Measurements from ENCODE around the gene TP53BP1.
A peak's percentile ranks its signal among the peaks of the same experiment; 100 is the strongest.

The TP53BP1 gene

DNA sequence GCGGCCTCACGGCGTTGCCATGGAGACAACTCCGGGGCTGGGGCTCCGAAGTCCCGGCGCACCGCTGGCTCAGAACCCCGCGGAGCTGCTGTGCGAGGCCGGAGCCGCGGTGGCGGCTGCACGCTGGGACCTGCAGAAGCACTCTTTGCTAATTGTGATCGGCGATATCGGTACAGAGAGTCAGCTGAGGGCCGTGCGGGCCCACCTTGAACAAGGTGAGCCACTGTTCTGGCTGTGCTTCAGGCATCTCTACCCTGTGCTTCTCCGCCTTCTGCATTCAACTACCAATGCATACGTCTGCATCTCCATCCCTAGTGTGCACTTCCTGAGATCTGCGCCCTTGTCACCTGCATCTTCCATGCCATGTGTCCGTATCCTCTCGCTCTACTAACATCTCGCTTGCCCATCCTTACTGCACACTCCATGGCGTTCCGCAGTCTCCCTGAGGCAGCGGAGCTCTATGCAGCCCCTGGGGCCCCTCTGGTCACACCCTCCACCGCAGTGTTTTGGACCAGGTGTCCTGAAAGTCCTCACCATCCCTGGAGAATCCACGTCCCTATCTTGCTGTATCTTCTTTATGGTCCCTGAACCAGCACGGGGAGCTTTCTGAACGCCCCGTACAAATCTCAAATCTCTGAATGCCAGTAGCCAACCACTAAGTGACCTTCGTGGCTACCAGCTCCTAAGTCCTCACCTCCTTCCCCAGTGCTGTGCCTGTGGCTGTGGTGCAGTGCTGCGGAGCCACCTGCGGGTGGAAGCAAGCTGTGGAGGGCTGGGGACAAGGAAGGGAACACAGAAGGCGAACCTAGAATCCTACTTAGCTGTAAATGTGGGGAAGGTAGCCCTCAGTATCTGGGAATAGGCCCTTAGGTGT lies 18.3 kb upstream of the TP53BP1 start:
- Histone ChIP-seq H3K79me1 (replicated peaks; ENCODE audit: low read length, poor library complexity, severe bottlenecking) (no peaks in the 10 kb centered on the region), H2AK5ac (ENCODE audit: low read length, severe bottlenecking) (peak overlapping the region; percentile 10), H3K36me3 (ENCODE audit: control insufficient read depth in 1 of 2, insufficient read depth in 2 of 2, low read depth in 1 of 2, low read length in 2 of 2) (no peaks in the 10 kb centered on the region), H4K8ac (ENCODE audit: low read length) (peak overlapping the region; percentile 53), H3K18ac (ENCODE audit: low read depth in 1 of 2, low read length in 2 of 2) (peak overlapping the region; percentile 63 to 78), H2BK12ac (ENCODE audit: low read length in 2 of 2) (peak overlapping the region; percentile 15 to 72), H3K23ac (ENCODE audit: low read length in 2 of 2) (peak overlapping the region in 1 of 2 experiments; percentile 46), H2BK15ac (ENCODE audit: low read depth, poor library complexity, severe bottlenecking) (peak overlapping the region; percentile 44), H3K14ac (ENCODE audit: low read length in 2 of 2) (peak overlapping the region in 1 of 2 experiments; percentile 39), H3K9me3 (ENCODE audit: control insufficient read depth, low read length) (no peaks in the 10 kb centered on the region), H3K4ac (ENCODE audit: low read depth in 1 of 2, low read length in 2 of 2) (peak overlapping the region; percentile 40 to 54), H3K4me3 (ENCODE audit: insufficient read depth in 1 of 2, low read depth in 1 of 2, low read length in 2 of 2) (peak overlapping the region; percentile 57 to 85), H3K4me2 (ENCODE audit: low read length, poor library complexity, severe bottlenecking) (peak overlapping the region; percentile 92), H2BK5ac (ENCODE audit: low read depth, low read length, poor library complexity, severe bottlenecking) (no peak overlapping the region), H4K91ac (ENCODE audit: low read length) (peak overlapping the region; percentile 76), H2AFZ (ENCODE audit: low read depth, low read length) (peak overlapping the region; percentile 33), H3K4me1 (ENCODE audit: control insufficient read depth, insufficient read depth, low read depth, low read length) (peaks cover 20% of the 10 kb centered on the region), H3K27ac (ENCODE audit: low read length, poor library complexity, severe bottlenecking) (no peak overlapping the region), H3K27me3 (ENCODE audit: control insufficient read depth in 1 of 2, insufficient read depth in 1 of 2, low read length in 2 of 2) (peaks cover 0 to 14% of the 10 kb centered on the region in 2 experiments), H3K9ac (ENCODE audit: low read length) (peak overlapping the region; percentile 79), H2BK120ac (ENCODE audit: low read depth, low read length) (no peak overlapping the region)
- DNase-seq, result peak; percentile 50
- 12% methylated on average over 35 of the region's 39 CpGs for WGBS

DNA sequence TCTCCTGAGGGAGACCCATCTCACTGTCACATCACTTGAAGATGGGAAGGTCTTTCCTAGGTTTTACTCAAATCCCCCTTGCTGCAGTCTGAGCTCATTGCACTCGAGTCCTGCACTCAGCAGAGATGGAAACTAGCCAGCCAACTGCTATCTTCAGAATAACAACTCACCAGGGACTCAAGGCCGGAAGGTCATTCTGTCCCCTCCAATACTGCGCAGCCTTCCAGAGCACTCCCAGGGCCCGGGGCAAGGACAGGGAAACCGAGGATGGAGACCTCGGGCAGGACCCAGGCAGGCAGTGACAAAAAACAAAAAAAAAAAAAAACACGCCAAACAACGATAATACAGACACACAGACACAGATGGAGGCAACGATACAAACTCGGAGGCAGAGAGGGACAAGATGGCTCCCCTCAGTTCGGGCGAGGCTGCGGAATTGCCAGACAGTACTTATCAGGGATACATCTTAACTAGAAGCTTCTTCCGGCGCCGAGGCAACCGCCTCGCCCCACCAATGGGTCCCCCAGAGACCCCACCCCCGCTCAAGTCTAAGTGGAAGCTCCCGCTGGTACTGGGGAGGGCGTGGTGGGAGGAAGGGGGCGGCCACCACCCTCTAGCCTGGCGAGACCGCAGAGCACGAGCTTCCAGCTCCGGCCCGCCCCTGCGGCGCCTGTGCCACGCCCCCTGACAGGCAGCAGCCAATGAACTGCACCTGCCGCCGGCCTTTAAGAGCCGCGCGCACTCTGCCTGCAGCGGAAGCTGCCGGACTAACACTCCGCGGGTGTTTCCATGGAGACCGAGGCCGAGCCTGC lies 17.4 kb upstream of the TP53BP1 start:
- H2AFZ ChIP-seq (ENCODE audit: low read depth, low read length), result no peak overlapping the region
- H3K9ac ChIP-seq (ENCODE audit: low read length), result peak overlapping the region; percentile 94
- peak overlapping the region; percentile 54 for H2BK5ac ChIP-seq (ENCODE audit: low read depth, low read length, poor library complexity, severe bottlenecking)
- H3K4ac ChIP-seq (ENCODE audit: low read depth in 1 of 2, low read length in 2 of 2), result peak overlapping the region in 1 of 2 experiments; percentile 86
- H3K9me3 ChIP-seq (ENCODE audit: control insufficient read depth, low read length), result no peaks in the 10 kb centered on the region
- H4K91ac ChIP-seq (ENCODE audit: low read length), result peak overlapping the region; percentile 87
- peaks cover 16% of the 10 kb centered on the region for H3K4me1 ChIP-seq (ENCODE audit: control insufficient read depth, insufficient read depth, low read depth, low read length)
- no peak overlapping the region for H3K23ac ChIP-seq (ENCODE audit: low read length in 2 of 2)
- no peak overlapping the region for H2BK120ac ChIP-seq (ENCODE audit: low read depth, low read length)
- H2AK5ac ChIP-seq (ENCODE audit: low read length, severe bottlenecking), result no peak overlapping the region
- H3K4me2 ChIP-seq (ENCODE audit: low read length, poor library complexity, severe bottlenecking), result peak overlapping the region; percentile 92
- no peak overlapping the region for H3K14ac ChIP-seq (ENCODE audit: low read length in 2 of 2)
- H3K18ac ChIP-seq (ENCODE audit: low read depth in 1 of 2, low read length in 2 of 2), result peak overlapping the region; percentile 1 to 72
- no peak overlapping the region for H2BK15ac ChIP-seq (ENCODE audit: low read depth, poor library complexity, severe bottlenecking)
- no peaks in the 10 kb centered on the region for H3K79me1 ChIP-seq (replicated peaks; ENCODE audit: low read length, poor library complexity, severe bottlenecking)
- H3K4me3 ChIP-seq (ENCODE audit: insufficient read depth in 1 of 2, low read depth in 1 of 2, low read length in 2 of 2), result peak overlapping the region; percentile 57 to 85
- H2BK12ac ChIP-seq (ENCODE audit: low read length in 2 of 2), result peak overlapping the region in 1 of 2 experiments; percentile 72
- WGBS, result 0% methylated on average over 34 of the region's 41 CpGs
- peak overlapping the region; percentile 85 for H4K8ac ChIP-seq (ENCODE audit: low read length)
- DNase-seq, result peak; percentile 99
- H3K36me3 ChIP-seq (ENCODE audit: control insufficient read depth in 1 of 2, insufficient read depth in 2 of 2, low read depth in 1 of 2, low read length in 2 of 2), result no peaks in the 10 kb centered on the region
- peak overlapping the region; percentile 82 for H3K27ac ChIP-seq (ENCODE audit: low read length, poor library complexity, severe bottlenecking)
- peaks cover 0 to 14% of the 10 kb centered on the region in 2 experiments for H3K27me3 ChIP-seq (ENCODE audit: control insufficient read depth in 1 of 2, insufficient read depth in 1 of 2, low read length in 2 of 2)

DNA sequence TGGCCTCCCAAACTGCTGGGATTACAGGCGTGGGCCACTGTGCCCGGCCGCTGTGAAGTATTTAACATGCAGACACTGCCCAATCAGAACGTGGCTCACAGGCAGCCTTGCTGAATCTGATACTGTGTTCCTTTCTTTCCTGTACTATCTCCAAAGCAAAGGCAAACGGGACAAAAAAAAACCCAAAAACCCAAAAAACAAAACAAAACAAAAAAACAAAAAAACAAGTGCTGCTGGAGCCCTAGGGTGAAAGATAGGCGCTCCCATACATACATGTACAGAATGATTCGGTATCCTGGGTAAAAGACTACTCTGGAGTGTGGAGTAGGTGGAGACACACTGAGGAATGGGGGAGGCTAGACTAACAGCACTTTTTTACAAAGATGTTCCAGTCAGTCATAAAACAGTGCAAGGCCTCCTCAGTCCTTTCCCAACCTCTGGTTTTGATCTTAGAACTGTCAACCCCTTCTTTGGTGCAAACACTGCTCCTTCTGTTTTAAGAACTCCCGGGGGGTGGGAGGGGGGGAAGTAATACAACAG lies 16.8 kb upstream of the TP53BP1 start:
- peaks cover 16% of the 10 kb centered on the region for H3K4me1 ChIP-seq (ENCODE audit: control insufficient read depth, insufficient read depth, low read depth, low read length)

More for the DNA sequence above, 16.8 kb upstream of the TP53BP1 start:
- H3K36me3 ChIP-seq (ENCODE audit: control insufficient read depth in 1 of 2, insufficient read depth in 2 of 2, low read depth in 1 of 2, low read length in 2 of 2), result no peaks in the 10 kb centered on the region
- no peak overlapping the region for H2AFZ ChIP-seq (ENCODE audit: low read depth, low read length)
- H3K4me3 ChIP-seq (ENCODE audit: insufficient read depth in 1 of 2, low read depth in 1 of 2, low read length in 2 of 2), result peak overlapping the region in 1 of 2 experiments; percentile 85
- H2BK15ac ChIP-seq (ENCODE audit: low read depth, poor library complexity, severe bottlenecking), result no peak overlapping the region
- no peak overlapping the region for H2BK12ac ChIP-seq (ENCODE audit: low read length in 2 of 2)
- peak overlapping the region in 1 of 2 experiments; percentile 61 for H3K18ac ChIP-seq (ENCODE audit: low read depth in 1 of 2, low read length in 2 of 2)
- no peak for DNase-seq
- H3K79me1 ChIP-seq (replicated peaks; ENCODE audit: low read length, poor library complexity, severe bottlenecking), result no peaks in the 10 kb centered on the region
- peak overlapping the region; percentile 5 for H2BK5ac ChIP-seq (ENCODE audit: low read depth, low read length, poor library complexity, severe bottlenecking)
- H3K9ac ChIP-seq (ENCODE audit: low read length), result peak overlapping the region; percentile 94
- H4K8ac ChIP-seq (ENCODE audit: low read length), result peak overlapping the region; percentile 19
- peak overlapping the region; percentile 26 for H3K4me2 ChIP-seq (ENCODE audit: low read length, poor library complexity, severe bottlenecking)
- 15% methylated on average over 7 of the region's 8 CpGs for WGBS
- H3K23ac ChIP-seq (ENCODE audit: low read length in 2 of 2), result no peak overlapping the region
- peaks cover 0 to 14% of the 10 kb centered on the region in 2 experiments for H3K27me3 ChIP-seq (ENCODE audit: control insufficient read depth in 1 of 2, insufficient read depth in 1 of 2, low read length in 2 of 2)
- no peak overlapping the region for H3K14ac ChIP-seq (ENCODE audit: low read length in 2 of 2)
- no peak overlapping the region for H3K4ac ChIP-seq (ENCODE audit: low read depth in 1 of 2, low read length in 2 of 2)
- H2AK5ac ChIP-seq (ENCODE audit: low read length, severe bottlenecking), result no peak overlapping the region
- H3K27ac ChIP-seq (ENCODE audit: low read length, poor library complexity, severe bottlenecking), result peak overlapping the region; percentile 82
- H3K9me3 ChIP-seq (ENCODE audit: control insufficient read depth, low read length), result no peaks in the 10 kb centered on the region
- H2BK120ac ChIP-seq (ENCODE audit: low read depth, low read length), result peak overlapping the region; percentile 35
- H4K91ac ChIP-seq (ENCODE audit: low read length), result no peak overlapping the region
